A549 (cell line): ENCODE results near the gene KIAA0930. TPM values are rescaled to one million over a fixed set of nuclear protein-coding genes. Genes with fewer than 3 reads are reported as not detected.
A peak's percentile ranks its signal among the peaks of the same experiment; 100 is the strongest.
"Not testable (repeated sequence)": the region's sequence is repeated elsewhere in the genome, so short reads cannot be mapped to it uniquely, and the experiment has no call there.

Experiments used
- ATAC-seq, 2 experiments: fragments of 200-7000 bp in 1 of 2; fragments of >200 bp in 1 of 2; cut with Nextera tagmentation in 1 of 2; cut with Tn5 transposase in 1 of 2; 3 replicates each; pipeline versions ENCODE4 v1.8.0 to v1.9.1; 2018 to 2020; ENCODE audit warnings: mild to moderate bottlenecking in 1 of 2, moderate library complexity in 1 of 2
- CTCF ChIA-PET: fragments of 300-600 bp; sonication (Branson Sonifier 250); formaldehyde crosslinking; extraction: SDS; loops from one replicate; lab custom pipeline; 2021; ENCODE audit warnings: antibody characterized with exemption, inconsistent platforms; lab: Yijun Ruan, JAX
- POLR2A ChIA-PET: fragments of 350-600 bp; formaldehyde crosslinking; extraction: SDS; loops from one replicate; lab custom pipeline; 2021; ENCODE audit warnings: antibody characterized with exemption, inconsistent platforms; lab: Yijun Ruan, JAX
- DNase-seq, 2 experiments: peaks; one replicate each; pipeline versions ENCODE4 v3.0.0 to v3.0.0-alpha.2; 2011 to 2016; ENCODE audit warnings: low read depth in 1 of 2, low spot score in 1 of 2
- FAIRE-seq: peaks from 2 replicates; lab custom pipeline; 2011; peaks lifted over from hg19 to GRCh38; lab: Jason Lieb, UNC
- H3K27ac ChIP-seq, 2 experiments: fragments of >200 bp; sonication (Bioruptor Twin); formaldehyde crosslinking; 3 replicates each; pipeline ENCODE4 v1.5.1; 2016 to 2017
- H3K4me1 ChIP-seq: fragments of >200 bp; sonication (Bioruptor Twin); formaldehyde crosslinking; 3 replicates; pipeline ENCODE4 v1.6.1; 2016
- H3K4me2 ChIP-seq: fragments of >200 bp; sonication (Bioruptor Twin); formaldehyde crosslinking; 3 replicates; pipeline ENCODE4 v1.6.1; 2016
- H3K4me3 ChIP-seq: fragments of >200 bp; sonication (Bioruptor Twin); formaldehyde crosslinking; 3 replicates; pipeline ENCODE4 v1.5.1; 2016
- H3K9me3 ChIP-seq: fragments of >200 bp; sonication (Bioruptor Twin); formaldehyde crosslinking; 3 replicates; pipeline ENCODE4 v1.6.1; 2016
- BHLHE40 ChIP-seq: IDR thresholded peaks from 2 replicates; pipeline ENCODE4 v1.6.1; 2012; ENCODE audit warnings: low read depth, low read length, inconsistent platforms
- CHD2 ChIP-seq: fragments of 150-350 bp; IDR thresholded peaks from 2 replicates; pipeline ENCODE4 v1.6.1; 2014; ENCODE audit warnings: low read length; ENCODE audit not compliant: partially characterized antibody
- EP300 ChIP-seq, 2 experiments: fragments of >200 bp; sonication (Bioruptor Twin); formaldehyde crosslinking; IDR thresholded peaks; 2 replicates in 1 of 2; 3 replicates in 1 of 2; pipeline ENCODE4 v1.6.1; 2016 to 2017
- ESRRA ChIP-seq: fragments of 150-350 bp; IDR thresholded peaks from 2 replicates; pipeline ENCODE4 v1.6.1; 2014; ENCODE audit warnings: mild to moderate bottlenecking, low read length, borderline replicate concordance
- HDAC2 ChIP-seq: fragments of 200-600 bp; sonication (generic); IDR thresholded peaks from 2 replicates; pipeline ENCODE4 v1.6.1; 2016
- HOXB13 ChIP-seq: fragments of 250-450 bp; sonication (Bioruptor Pico); IDR thresholded peaks from 2 replicates; pipeline ENCODE4 v1.5.0; 2020; ENCODE audit warnings: low read depth, mild to moderate bottlenecking, moderate library complexity
- JUNB ChIP-seq: fragments of >200 bp; sonication (Bioruptor Twin); formaldehyde crosslinking; IDR thresholded peaks from 2 replicates; pipeline ENCODE4 v1.6.1; 2016
- KDM5A ChIP-seq: fragments of 200-600 bp; sonication (generic); IDR thresholded peaks from 2 replicates; pipeline ENCODE4 v1.6.1; 2016; ENCODE audit warnings: antibody characterized with exemption, mild to moderate bottlenecking
- MYC ChIP-seq: IDR thresholded peaks from 2 replicates; pipeline ENCODE4 v1.6.1; 2012; ENCODE audit warnings: mild to moderate bottlenecking, inconsistent platforms, low read length, improper control_type of control experiment, borderline replicate concordance
- PHF8 ChIP-seq: fragments of 200-600 bp; sonication (generic); IDR thresholded peaks from 2 replicates; pipeline ENCODE4 v1.6.1; 2016; ENCODE audit warnings: low read depth, mild to moderate bottlenecking, antibody characterized with exemption, moderate library complexity, borderline replicate concordance
- POLR2A ChIP-seq: IDR thresholded peaks from 2 replicates; pipeline ENCODE4 v1.6.1; 2012; ENCODE audit warnings: mild to moderate bottlenecking, low read length
- POLR2AphosphoS2 ChIP-seq: conservative IDR thresholded peaks from 2 replicates; pipeline ENCODE4 v1.6.1; 2012; ENCODE audit warnings: low read length, improper control_type of control experiment, inconsistent platforms
- RAD21 ChIP-seq, 2 experiments: fragments of >200 bp in 1 of 2; sonication (Bioruptor Twin) in 1 of 2; formaldehyde crosslinking in 1 of 2; IDR thresholded peaks in 1 of 2; conservative IDR thresholded peaks in 1 of 2; 2 replicates in 1 of 2; 3 replicates in 1 of 2; pipeline ENCODE4 v1.6.1; 2012 to 2018; ENCODE audit warnings: inconsistent platforms in 1 of 2
- SMC3 ChIP-seq: fragments of >200 bp; sonication (Bioruptor Twin); formaldehyde crosslinking; IDR thresholded peaks from 3 replicates; pipeline ENCODE4 v1.6.1; 2018; ENCODE audit warnings: inconsistent platforms
- SREBF2 ChIP-seq: fragments of 450-650 bp; IDR thresholded peaks from 2 replicates; pipeline ENCODE4 v1.6.1; 2014; ENCODE audit warnings: mild to moderate bottlenecking, moderate library complexity
- TFCP2L1 ChIP-seq: fragments of 250-450 bp; sonication (Bioruptor Pico); IDR thresholded peaks from 2 replicates; pipeline ENCODE4 v1.5.0; 2021; ENCODE audit warnings: mild to moderate bottlenecking
- TP53 ChIP-seq: fragments of 250-450 bp; sonication (Bioruptor Pico); IDR thresholded peaks from 2 replicates; pipeline ENCODE4 v1.5.0; 2021; ENCODE audit warnings: mild to moderate bottlenecking, moderate library complexity
- WGBS: methylation state at CpG from one replicate; pipeline ENCODE4 v1.1.6; 2017; ENCODE audit errors: missing lambda C conversion rate; 5-methylcytosine and 5-hydroxymethylcytosine counted together
- polyA plus RNA-seq, 4 experiments: library from polyadenylated mRNA; depleted of rRNA in 3 of 4; stranded (reverse); fragments of >200 nt; fragmentation: RNase III in 1 of 4; extraction: RNeasy Plus Mini Kit Qiagen cat#74134 plus additional on column Dnase treatment in 1 of 4; gene quantifications; 2 replicates in 3 of 4; 3 replicates in 1 of 4; pipeline ENCODE4 v1.2.3, GENCODE V29; 2011 to 2017
- TF ChIP-seq, protein P1 (sequence below): IDR thresholded peaks from 2 replicates; pipeline ENCODE4 v1.6.1; 2012; ENCODE audit warnings: low read depth, borderline replicate concordance
- TF ChIP-seq, protein P2 (sequence below): IDR thresholded peaks from 2 replicates; pipeline ENCODE4 v1.6.1; 2012
- TF ChIP-seq, protein P3 (sequence below): IDR thresholded peaks from 2 replicates; pipeline ENCODE4 v1.6.1; 2012
- TF ChIP-seq, protein P4 (sequence below): fragments of 250-450 bp; sonication (Bioruptor Pico); IDR thresholded peaks from 2 replicates; pipeline ENCODE4 v1.5.0; 2020; ENCODE audit warnings: low read depth, mild to moderate bottlenecking, moderate library complexity
- TF ChIP-seq, protein P5 (sequence below): fragments of >200 bp; sonication (Bioruptor Twin); formaldehyde crosslinking; IDR thresholded peaks from 3 replicates; pipeline ENCODE4 v1.5.1; 2016
- TF ChIP-seq, protein P6 (sequence below): fragments of 450-650 bp; IDR thresholded peaks from 2 replicates; pipeline ENCODE4 v1.6.1; 2014; ENCODE audit warnings: antibody characterized with exemption

Gene KIAA0930
- polyA plus RNA-seq, 2 of the 4 experiments (the other 2 are of a cell fraction), result 47.7 to 60.0 TPM

DNA sequence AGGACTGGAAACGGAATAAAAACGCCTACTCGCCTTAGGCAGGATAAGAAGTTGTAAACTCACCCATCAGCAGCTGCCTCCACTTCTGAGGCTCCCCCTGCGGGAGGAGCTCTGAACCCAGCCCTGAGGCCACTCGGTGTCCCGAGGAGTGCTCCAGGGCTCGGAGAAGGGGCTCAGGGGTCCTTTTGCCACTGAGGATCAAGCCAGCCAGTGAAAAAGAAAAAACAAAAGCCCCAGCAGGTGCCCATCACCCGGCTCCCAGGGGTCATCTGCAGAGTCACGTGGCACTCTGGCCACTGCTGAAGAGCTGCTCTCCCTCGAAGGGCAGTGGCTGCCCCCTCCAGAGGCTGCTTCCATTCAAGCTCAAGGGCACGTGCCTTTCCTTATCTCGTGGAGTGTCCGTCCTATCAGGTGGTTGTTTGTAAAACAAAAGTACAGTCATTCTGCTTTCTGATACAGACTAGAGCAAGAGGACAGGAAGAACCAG, 48.0 kb downstream of the KIAA0930 start:
- ChIA-PET POLR2A (no interaction called here), CTCF (interaction anchor here (0.8 to 3.2 kb wide), 4 partner anchors 16 to 71 kb away, joined by 3 to 17 read pairs (median 4); no protein-coding TSS in a partner anchor)
- no peak overlapping the region for H3K27ac ChIP-seq
- no peak overlapping the region for H3K4me2 ChIP-seq
- no peaks in the 10 kb centered on the region for H3K9me3 ChIP-seq
- H3K4me1 ChIP-seq, result no peaks in the 10 kb centered on the region
- DNase-seq, result no peak
- no peak overlapping the region for H3K4me3 ChIP-seq
- no peak for TF ChIP-seq JUNB
- TF ChIP-seq KDM5A, result no peak
- no peak for TF ChIP-seq TFCP2L1 (CRISPR knock-in tag)
- TF ChIP-seq, protein P1, sequence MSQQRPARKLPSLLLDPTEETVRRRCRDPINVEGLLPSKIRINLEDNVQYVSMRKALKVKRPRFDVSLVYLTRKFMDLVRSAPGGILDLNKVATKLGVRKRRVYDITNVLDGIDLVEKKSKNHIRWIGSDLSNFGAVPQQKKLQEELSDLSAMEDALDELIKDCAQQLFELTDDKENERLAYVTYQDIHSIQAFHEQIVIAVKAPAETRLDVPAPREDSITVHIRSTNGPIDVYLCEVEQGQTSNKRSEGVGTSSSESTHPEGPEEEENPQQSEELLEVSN, result no peak
- no peak for TF ChIP-seq SREBF2
- TF ChIP-seq PHF8, result no peak
- TF ChIP-seq BHLHE40, result no peak
- TF ChIP-seq, protein P2, sequence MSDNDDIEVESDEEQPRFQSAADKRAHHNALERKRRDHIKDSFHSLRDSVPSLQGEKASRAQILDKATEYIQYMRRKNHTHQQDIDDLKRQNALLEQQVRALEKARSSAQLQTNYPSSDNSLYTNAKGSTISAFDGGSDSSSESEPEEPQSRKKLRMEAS, result no peak
- TF ChIP-seq, protein P3, sequence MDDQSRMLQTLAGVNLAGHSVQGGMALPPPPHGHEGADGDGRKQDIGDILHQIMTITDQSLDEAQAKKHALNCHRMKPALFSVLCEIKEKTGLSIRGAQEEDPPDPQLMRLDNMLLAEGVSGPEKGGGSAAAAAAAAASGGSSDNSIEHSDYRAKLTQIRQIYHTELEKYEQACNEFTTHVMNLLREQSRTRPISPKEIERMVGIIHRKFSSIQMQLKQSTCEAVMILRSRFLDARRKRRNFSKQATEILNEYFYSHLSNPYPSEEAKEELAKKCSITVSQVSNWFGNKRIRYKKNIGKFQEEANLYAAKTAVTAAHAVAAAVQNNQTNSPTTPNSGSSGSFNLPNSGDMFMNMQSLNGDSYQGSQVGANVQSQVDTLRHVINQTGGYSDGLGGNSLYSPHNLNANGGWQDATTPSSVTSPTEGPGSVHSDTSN, result no peak
- TF ChIP-seq, protein P4, sequence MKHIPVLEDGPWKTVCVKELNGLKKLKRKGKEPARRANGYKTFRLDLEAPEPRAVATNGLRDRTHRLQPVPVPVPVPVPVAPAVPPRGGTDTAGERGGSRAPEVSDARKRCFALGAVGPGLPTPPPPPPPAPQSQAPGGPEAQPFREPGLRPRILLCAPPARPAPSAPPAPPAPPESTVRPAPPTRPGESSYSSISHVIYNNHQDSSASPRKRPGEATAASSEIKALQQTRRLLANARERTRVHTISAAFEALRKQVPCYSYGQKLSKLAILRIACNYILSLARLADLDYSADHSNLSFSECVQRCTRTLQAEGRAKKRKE (CRISPR knock-in tag), result no peak
- no peak for TF ChIP-seq CHD2
- TF ChIP-seq, protein P5, sequence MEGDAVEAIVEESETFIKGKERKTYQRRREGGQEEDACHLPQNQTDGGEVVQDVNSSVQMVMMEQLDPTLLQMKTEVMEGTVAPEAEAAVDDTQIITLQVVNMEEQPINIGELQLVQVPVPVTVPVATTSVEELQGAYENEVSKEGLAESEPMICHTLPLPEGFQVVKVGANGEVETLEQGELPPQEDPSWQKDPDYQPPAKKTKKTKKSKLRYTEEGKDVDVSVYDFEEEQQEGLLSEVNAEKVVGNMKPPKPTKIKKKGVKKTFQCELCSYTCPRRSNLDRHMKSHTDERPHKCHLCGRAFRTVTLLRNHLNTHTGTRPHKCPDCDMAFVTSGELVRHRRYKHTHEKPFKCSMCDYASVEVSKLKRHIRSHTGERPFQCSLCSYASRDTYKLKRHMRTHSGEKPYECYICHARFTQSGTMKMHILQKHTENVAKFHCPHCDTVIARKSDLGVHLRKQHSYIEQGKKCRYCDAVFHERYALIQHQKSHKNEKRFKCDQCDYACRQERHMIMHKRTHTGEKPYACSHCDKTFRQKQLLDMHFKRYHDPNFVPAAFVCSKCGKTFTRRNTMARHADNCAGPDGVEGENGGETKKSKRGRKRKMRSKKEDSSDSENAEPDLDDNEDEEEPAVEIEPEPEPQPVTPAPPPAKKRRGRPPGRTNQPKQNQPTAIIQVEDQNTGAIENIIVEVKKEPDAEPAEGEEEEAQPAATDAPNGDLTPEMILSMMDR, result peak; percentile 15; the same call in 1 of the 3 replicates
- TF ChIP-seq RAD21 (conservative IDR thresholded peaks at IDR 0.05 in 1 of 2, IDR thresholded peaks at IDR 0.05 in 1 of 2), result peak; percentile 21 to 34; a peak in 2 of 5 replicates
- no peak for TF ChIP-seq EP300 (IDR thresholded peaks at IDR 0.05)
- no peak for TF ChIP-seq POLR2AphosphoS2
- TF ChIP-seq SMC3, result 0 out of 3 replicates have a peak, but pooled peaks have one; percentile 14
- no peak for TF ChIP-seq MYC
- TF ChIP-seq TP53 (CRISPR knock-in tag), result no peak
- TF ChIP-seq HOXB13 (CRISPR knock-in tag), result no peak
- TF ChIP-seq ESRRA, result no peak
- no peak for TF ChIP-seq HDAC2
- TF ChIP-seq, protein P6, sequence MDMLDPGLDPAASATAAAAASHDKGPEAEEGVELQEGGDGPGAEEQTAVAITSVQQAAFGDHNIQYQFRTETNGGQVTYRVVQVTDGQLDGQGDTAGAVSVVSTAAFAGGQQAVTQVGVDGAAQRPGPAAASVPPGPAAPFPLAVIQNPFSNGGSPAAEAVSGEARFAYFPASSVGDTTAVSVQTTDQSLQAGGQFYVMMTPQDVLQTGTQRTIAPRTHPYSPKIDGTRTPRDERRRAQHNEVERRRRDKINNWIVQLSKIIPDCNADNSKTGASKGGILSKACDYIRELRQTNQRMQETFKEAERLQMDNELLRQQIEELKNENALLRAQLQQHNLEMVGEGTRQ, result no peak
- TF ChIP-seq POLR2A, result no peak
- 74% methylated on average over 13 of the region's 13 CpGs for WGBS
- no peak for FAIRE-seq
- ATAC-seq, result peak in 1 of 2 experiments; percentile 58; a peak in 3 of 6 replicates

DNA sequence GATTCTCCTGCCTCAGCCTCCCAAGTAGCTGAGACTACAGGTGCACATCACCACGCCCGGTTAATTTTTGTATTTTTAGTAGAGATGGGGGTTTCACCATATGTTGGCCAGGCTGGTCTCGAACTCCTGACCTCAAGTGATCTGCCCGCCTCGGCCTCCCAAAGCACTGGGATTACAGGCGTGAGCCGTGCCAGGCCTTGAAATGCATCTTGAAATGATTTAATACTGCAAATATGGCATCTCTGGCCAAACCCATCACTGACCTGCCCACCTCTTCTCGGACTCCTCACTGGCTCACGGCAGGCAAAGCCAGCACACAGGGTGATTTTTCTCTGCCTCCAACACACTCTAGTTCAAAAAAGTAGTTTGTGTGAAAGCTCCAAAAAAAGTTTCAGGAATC, 48.9 kb downstream of the KIAA0930 start:
- H3K9me3 ChIP-seq, H3K4me1 ChIP-seq, ATAC-seq, FAIRE-seq, H3K4me3 ChIP-seq, H3K27ac ChIP-seq, H3K4me2 ChIP-seq, DNase-seq: not testable (repeated sequence)
- 89% methylated on average over 9 of the region's 9 CpGs for WGBS
- ChIA-PET CTCF (interaction anchor here (1.1 to 3.2 kb wide), 3 partner anchors 17 to 91 kb away, joined by 3 to 17 read pairs (median 4); no protein-coding TSS in a partner anchor), POLR2A (interaction anchor here (0.6 kb wide), 1 partner anchor 89 kb away, joined by 7 read pairs; no protein-coding TSS in a partner anchor)
